ENCODE results near the gene PDE3A. TPM values are rescaled to one million over a fixed set of nuclear protein-coding genes. Genes with fewer than 3 reads are reported as not detected.

PDE3A gene
- total RNA-seq, 1 experiment from 2014 or later = 0.36 TPM

DNA sequence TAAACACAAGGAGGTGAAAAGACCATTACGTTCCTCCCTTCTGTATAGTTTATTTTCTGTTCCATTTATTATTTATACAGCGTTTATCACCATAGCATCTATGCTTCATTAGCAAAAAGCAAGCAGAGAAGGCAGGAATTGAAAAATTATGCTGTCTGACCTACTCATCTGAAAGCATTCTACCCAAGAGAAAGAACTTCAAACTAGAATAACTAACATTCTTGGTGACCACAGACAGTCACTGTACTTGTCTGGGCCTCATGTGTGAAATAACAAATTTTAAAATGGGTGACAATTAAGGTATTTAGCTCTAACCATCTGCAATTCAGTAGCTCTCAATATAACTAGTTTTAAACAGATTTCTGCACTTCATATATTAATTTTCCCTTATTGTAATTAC is 29.3 kb upstream of the PDE3A start:
- POLR2A ChIA-PET = no interaction called here
- CTCF ChIA-PET = no interaction called here
- TF ChIP-seq, protein P1, sequence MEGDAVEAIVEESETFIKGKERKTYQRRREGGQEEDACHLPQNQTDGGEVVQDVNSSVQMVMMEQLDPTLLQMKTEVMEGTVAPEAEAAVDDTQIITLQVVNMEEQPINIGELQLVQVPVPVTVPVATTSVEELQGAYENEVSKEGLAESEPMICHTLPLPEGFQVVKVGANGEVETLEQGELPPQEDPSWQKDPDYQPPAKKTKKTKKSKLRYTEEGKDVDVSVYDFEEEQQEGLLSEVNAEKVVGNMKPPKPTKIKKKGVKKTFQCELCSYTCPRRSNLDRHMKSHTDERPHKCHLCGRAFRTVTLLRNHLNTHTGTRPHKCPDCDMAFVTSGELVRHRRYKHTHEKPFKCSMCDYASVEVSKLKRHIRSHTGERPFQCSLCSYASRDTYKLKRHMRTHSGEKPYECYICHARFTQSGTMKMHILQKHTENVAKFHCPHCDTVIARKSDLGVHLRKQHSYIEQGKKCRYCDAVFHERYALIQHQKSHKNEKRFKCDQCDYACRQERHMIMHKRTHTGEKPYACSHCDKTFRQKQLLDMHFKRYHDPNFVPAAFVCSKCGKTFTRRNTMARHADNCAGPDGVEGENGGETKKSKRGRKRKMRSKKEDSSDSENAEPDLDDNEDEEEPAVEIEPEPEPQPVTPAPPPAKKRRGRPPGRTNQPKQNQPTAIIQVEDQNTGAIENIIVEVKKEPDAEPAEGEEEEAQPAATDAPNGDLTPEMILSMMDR (IDR thresholded peaks at IDR 0.05; ENCODE audit: insufficient read depth in 1 of 2, low read depth in 1 of 2, low read length in 1 of 2, severe bottlenecking in 1 of 2, unreplicated experiment in 1 of 2) = no peak
- no peak overlapping the region for H3K4me3 Mint-ChIP-seq (ENCODE audit: unreplicated experiment)
- no peak overlapping the region for H3K27ac Mint-ChIP-seq (ENCODE audit: unreplicated experiment)
- H3K4me1 Mint-ChIP-seq (ENCODE audit: low read depth, unreplicated experiment) = no peaks in the 10 kb centered on the region
- no peaks in the 10 kb centered on the region for H3K9me3 ChIP-seq
- peaks cover 10% of the 10 kb centered on the region for H3K9me3 Mint-ChIP-seq (ENCODE audit: unreplicated experiment)
- H3K27me3 Mint-ChIP-seq (ENCODE audit: insufficient read depth, unreplicated experiment) = no peaks in the 10 kb centered on the region
- intact Hi-C loops (cut with micrococcal nuclease; ENCODE audit: unreplicated experiment) = no loop called here
- no peaks in the 10 kb centered on the region for H3K36me3 ChIP-seq (ENCODE audit: control insufficient read depth, insufficient read depth, low read length)
- H3K36me3 Mint-ChIP-seq (ENCODE audit: insufficient read depth, unreplicated experiment) = no peaks in the 10 kb centered on the region
- no peaks in the 10 kb centered on the region for H3K4me1 ChIP-seq
- H3K4me3 ChIP-seq (ENCODE audit: low read depth, low read length) = no peak overlapping the region
- BruUV-seq (replicated peaks) = no TSS peak
- H3K27me3 ChIP-seq (replicated peaks; ENCODE audit: control insufficient read depth, insufficient read depth, low read length) = no peaks in the 10 kb centered on the region; the same call in 1 of the 2 replicates
- no peak for DNase-seq

DNA sequence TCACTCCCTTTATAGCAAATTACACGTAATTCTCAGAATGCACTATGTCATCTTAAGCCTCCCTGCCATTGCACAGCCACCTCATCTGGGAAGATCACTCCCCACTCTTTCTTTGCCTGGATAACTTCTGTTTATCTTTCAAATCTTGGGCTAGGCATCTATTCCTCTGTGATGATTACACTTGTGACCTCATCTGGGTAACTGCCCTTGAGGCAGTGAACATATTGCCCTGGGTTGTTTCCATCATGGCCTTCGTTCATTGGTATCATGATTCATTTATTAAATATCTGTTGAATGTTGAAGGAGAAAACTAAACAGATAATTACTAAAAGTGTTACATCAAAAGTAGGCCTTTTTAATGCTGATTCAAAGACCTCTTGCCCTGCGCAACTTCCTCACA is 26.2 kb upstream of the PDE3A start:
- TF ChIP-seq, protein P1 (IDR thresholded peaks at IDR 0.05; ENCODE audit: insufficient read depth in 1 of 2, low read depth in 1 of 2, low read length in 1 of 2, severe bottlenecking in 1 of 2, unreplicated experiment in 1 of 2) = no peak
- Mint-ChIP-seq H3K27me3 (ENCODE audit: insufficient read depth, unreplicated experiment) (no peaks in the 10 kb centered on the region), H3K4me3 (ENCODE audit: unreplicated experiment) (no peak overlapping the region), H3K36me3 (ENCODE audit: insufficient read depth, unreplicated experiment) (no peaks in the 10 kb centered on the region), H3K27ac (ENCODE audit: unreplicated experiment) (no peak overlapping the region), H3K4me1 (ENCODE audit: low read depth, unreplicated experiment) (no peaks in the 10 kb centered on the region), H3K9me3 (ENCODE audit: unreplicated experiment) (no peaks in the 10 kb centered on the region)
- BruUV-seq (replicated peaks) = no TSS peak
- ChIA-PET CTCF (no interaction called here), POLR2A (no interaction called here)
- intact Hi-C loops (cut with micrococcal nuclease; ENCODE audit: unreplicated experiment) = no loop called here
- H3K9me3 ChIP-seq = no peaks in the 10 kb centered on the region
- H3K27me3 ChIP-seq (replicated peaks; ENCODE audit: control insufficient read depth, insufficient read depth, low read length) = no peaks in the 10 kb centered on the region; the same call in 1 of the 2 replicates
- no peak for DNase-seq
- no peaks in the 10 kb centered on the region for H3K36me3 ChIP-seq (ENCODE audit: control insufficient read depth, insufficient read depth, low read length)
- no peak overlapping the region for H3K4me3 ChIP-seq (ENCODE audit: low read depth, low read length)
- no peaks in the 10 kb centered on the region for H3K4me1 ChIP-seq

DNA sequence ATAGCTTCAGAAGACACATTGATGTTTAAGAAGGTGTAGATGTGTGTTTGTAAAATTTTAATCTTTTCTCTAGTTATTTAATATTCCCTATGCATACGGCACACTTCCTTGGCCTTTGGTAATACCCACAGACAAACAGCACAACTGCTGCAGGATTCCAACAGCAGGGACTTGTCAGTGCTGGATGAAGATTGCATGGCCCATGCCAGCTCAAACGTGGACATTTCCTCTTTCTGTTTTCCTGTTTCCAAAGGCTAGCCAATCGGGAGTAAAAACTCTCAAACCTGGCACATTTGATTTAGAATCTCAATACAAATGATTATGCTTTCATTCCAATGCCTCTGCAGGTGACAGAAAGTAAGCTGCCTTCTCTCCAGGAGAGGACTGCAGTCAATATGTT is 22.5 kb upstream of the PDE3A start:
- ChIA-PET POLR2A (no interaction called here), CTCF (no interaction called here)
- TF ChIP-seq, protein P1 (IDR thresholded peaks at IDR 0.05; ENCODE audit: insufficient read depth in 1 of 2, low read depth in 1 of 2, low read length in 1 of 2, severe bottlenecking in 1 of 2, unreplicated experiment in 1 of 2) = no peak
- no peak for DNase-seq
- Mint-ChIP-seq H3K36me3 (ENCODE audit: insufficient read depth, unreplicated experiment) (no peaks in the 10 kb centered on the region), H3K4me3 (ENCODE audit: unreplicated experiment) (no peak overlapping the region), H3K27ac (ENCODE audit: unreplicated experiment) (no peak overlapping the region), H3K4me1 (ENCODE audit: low read depth, unreplicated experiment) (no peaks in the 10 kb centered on the region), H3K9me3 (ENCODE audit: unreplicated experiment) (no peaks in the 10 kb centered on the region), H3K27me3 (ENCODE audit: insufficient read depth, unreplicated experiment) (no peaks in the 10 kb centered on the region)
- BruUV-seq (replicated peaks) = no TSS peak
- Histone ChIP-seq H3K9me3 (no peaks in the 10 kb centered on the region), H3K27me3 (replicated peaks; ENCODE audit: control insufficient read depth, insufficient read depth, low read length) (no peaks in the 10 kb centered on the region; the same call in 1 of the 2 replicates), H3K4me3 (ENCODE audit: low read depth, low read length) (no peak overlapping the region), H3K4me1 (no peaks in the 10 kb centered on the region), H3K36me3 (ENCODE audit: control insufficient read depth, insufficient read depth, low read length) (no peaks in the 10 kb centered on the region)
- intact Hi-C loops (cut with micrococcal nuclease; ENCODE audit: unreplicated experiment) = no loop called here
